ENCODE measurements around the gene CHRNA10.

- TF ChIP-seq, protein P1, sequence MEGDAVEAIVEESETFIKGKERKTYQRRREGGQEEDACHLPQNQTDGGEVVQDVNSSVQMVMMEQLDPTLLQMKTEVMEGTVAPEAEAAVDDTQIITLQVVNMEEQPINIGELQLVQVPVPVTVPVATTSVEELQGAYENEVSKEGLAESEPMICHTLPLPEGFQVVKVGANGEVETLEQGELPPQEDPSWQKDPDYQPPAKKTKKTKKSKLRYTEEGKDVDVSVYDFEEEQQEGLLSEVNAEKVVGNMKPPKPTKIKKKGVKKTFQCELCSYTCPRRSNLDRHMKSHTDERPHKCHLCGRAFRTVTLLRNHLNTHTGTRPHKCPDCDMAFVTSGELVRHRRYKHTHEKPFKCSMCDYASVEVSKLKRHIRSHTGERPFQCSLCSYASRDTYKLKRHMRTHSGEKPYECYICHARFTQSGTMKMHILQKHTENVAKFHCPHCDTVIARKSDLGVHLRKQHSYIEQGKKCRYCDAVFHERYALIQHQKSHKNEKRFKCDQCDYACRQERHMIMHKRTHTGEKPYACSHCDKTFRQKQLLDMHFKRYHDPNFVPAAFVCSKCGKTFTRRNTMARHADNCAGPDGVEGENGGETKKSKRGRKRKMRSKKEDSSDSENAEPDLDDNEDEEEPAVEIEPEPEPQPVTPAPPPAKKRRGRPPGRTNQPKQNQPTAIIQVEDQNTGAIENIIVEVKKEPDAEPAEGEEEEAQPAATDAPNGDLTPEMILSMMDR (conservative IDR thresholded peaks at IDR 0.05; ENCODE audit: low read depth, low read length), result no peak
- TF ChIP-seq EZH2 (IDR thresholded peaks at IDR 0.05; ENCODE audit: low read length, unreplicated experiment) (no peak), EZH2phosphoT487 (IDR thresholded peaks at IDR 0.05; ENCODE audit: borderline replicate concordance, low read length) (no peak)
These were observed 54.3 kb downstream of the CHRNA10 start for GRCh38 chr11:3616721-3617460.

Measured in PC-3 (cell line).